HFFc6 (cell line): ENCODE measurements around the gene NOC2L. TPM values are rescaled to one million over a fixed set of nuclear protein-coding genes. Genes with fewer than 3 reads are reported as not detected.

Experiments
- DNase-seq: peaks from one replicate; pipeline ENCODE4 v3.0.0-alpha.2; 2018
- H3K27ac Mint-ChIP-seq: 2 replicates; pipeline ENCODE4 v1.8.0; 2020; ENCODE audit warnings: mild to moderate bottlenecking, mixed read lengths
- H3K27me3 Mint-ChIP-seq: 2 replicates; pipeline ENCODE4 v1.8.0; 2021; ENCODE audit warnings: mild to moderate bottlenecking, moderate library complexity, mixed read lengths; ENCODE audit not compliant: insufficient read depth
- H3K36me3 Mint-ChIP-seq: 2 replicates; pipeline ENCODE4 v1.8.0; 2021; ENCODE audit warnings: low read depth, mixed read lengths
- H3K4me1 Mint-ChIP-seq: 2 replicates; pipeline ENCODE4 v1.8.0; 2020; ENCODE audit warnings: low read depth, mixed read lengths
- H3K4me3 Mint-ChIP-seq: 2 replicates; pipeline ENCODE4 v1.8.0; 2020; ENCODE audit warnings: mild to moderate bottlenecking, moderate library complexity, mixed read lengths
- H3K9me3 Mint-ChIP-seq: 2 replicates; pipeline ENCODE4 v1.8.0; 2020; ENCODE audit warnings: mild to moderate bottlenecking, mixed read lengths
- total RNA-seq, 6 experiments: library from RNA; stranded (reverse); fragmentation: NEBNext Ultra II Directional; extraction: Animal tissue kit (Norgen Biotek cat#: 25700); gene quantifications; 2 replicates in 1 of 6; 3 replicates in 5 of 6; pipeline ENCODE4 v1.2.3, GENCODE V29; 2021
- TF ChIP-seq, protein P1 (sequence below): fragments of 200-600 bp; sonication (generic); IDR thresholded peaks from 2 replicates; pipeline ENCODE4 v1.5.0; 2021; ENCODE audit warnings: antibody characterized with exemption, mild to moderate bottlenecking

The NOC2L gene
- total RNA-seq, 6 experiments from 2014 or later = 112 to 142 (median 119) TPM

DNA sequence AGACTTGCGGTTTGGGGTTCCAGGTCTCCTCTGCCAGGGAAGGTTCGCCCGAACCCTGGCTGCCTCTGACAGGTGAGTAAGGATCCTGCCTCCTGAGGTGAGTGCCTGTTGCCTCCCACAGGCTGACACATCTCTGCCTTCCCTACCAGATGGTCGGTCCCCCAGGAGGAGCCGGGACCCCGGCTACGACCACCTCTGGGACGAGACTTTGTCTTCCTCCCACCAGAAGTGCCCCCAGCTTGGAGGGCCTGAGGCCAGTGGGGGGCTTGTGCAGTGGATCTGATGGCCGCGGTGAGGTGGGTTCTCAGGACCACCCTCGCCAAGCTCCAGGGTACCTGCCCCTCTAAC lies 15.2 kb upstream of the NOC2L start:
- H3K9me3 Mint-ChIP-seq = 0 out of 2 replicates have a peak, but pooled peaks cover 3% of the 10 kb centered on the region
- TF ChIP-seq, protein P1, sequence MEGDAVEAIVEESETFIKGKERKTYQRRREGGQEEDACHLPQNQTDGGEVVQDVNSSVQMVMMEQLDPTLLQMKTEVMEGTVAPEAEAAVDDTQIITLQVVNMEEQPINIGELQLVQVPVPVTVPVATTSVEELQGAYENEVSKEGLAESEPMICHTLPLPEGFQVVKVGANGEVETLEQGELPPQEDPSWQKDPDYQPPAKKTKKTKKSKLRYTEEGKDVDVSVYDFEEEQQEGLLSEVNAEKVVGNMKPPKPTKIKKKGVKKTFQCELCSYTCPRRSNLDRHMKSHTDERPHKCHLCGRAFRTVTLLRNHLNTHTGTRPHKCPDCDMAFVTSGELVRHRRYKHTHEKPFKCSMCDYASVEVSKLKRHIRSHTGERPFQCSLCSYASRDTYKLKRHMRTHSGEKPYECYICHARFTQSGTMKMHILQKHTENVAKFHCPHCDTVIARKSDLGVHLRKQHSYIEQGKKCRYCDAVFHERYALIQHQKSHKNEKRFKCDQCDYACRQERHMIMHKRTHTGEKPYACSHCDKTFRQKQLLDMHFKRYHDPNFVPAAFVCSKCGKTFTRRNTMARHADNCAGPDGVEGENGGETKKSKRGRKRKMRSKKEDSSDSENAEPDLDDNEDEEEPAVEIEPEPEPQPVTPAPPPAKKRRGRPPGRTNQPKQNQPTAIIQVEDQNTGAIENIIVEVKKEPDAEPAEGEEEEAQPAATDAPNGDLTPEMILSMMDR = no peak
- no peaks in the 10 kb centered on the region for H3K27me3 Mint-ChIP-seq
- no peak for DNase-seq
- no peaks in the 10 kb centered on the region for H3K36me3 Mint-ChIP-seq
- no peak overlapping the region for H3K27ac Mint-ChIP-seq
- no peaks in the 10 kb centered on the region for H3K4me1 Mint-ChIP-seq
- H3K4me3 Mint-ChIP-seq = no peak overlapping the region

DNA sequence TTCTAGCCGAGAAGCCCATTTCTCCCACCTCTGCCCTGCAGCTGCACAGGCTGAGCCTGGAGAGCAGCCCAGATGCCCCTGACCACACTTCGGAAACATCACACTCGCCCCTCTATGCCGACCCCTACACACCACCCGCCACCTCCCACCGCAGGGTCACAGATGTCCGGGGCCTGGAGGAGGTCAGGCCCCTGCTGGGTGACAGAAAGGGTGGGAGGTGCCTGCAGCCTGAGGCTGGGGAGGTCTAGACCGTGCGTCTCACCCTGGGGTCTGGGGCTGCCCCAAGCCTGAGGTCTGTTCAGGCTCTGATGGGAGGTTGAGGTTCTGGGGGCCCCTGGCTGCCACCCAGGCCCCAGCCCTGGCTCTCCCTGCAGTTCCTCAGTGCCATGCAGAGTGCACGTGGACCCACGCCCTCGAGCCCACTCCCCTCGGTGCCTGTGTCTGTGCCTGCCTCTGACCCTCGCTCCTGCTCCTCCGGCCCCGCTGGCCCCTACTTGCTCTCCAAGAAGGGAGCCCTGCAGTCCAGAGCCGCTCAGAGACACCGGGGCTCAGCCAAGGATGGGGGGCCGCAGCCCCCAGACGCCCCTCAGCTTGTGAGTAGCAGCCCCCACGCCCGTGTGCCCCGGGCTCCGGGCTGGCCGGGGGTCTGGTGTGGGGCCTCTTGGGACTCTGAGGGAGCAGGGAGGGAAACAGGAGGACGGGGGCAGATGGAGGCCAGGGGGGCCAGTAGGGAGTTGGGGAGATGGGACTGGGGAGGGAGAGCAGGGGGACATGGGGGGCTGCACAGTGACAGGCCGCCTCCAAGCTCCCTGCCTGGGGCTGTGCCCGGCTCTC lies 14.6 kb upstream of the NOC2L start:
- Mint-ChIP-seq H3K36me3 (no peaks in the 10 kb centered on the region), H3K4me3 (no peak overlapping the region), H3K4me1 (no peaks in the 10 kb centered on the region), H3K9me3 (0 out of 2 replicates have a peak, but pooled peaks cover 3% of the 10 kb centered on the region), H3K27ac (no peak overlapping the region), H3K27me3 (no peaks in the 10 kb centered on the region)
- TF ChIP-seq, protein P1 = no peak
- no peak for DNase-seq

DNA sequence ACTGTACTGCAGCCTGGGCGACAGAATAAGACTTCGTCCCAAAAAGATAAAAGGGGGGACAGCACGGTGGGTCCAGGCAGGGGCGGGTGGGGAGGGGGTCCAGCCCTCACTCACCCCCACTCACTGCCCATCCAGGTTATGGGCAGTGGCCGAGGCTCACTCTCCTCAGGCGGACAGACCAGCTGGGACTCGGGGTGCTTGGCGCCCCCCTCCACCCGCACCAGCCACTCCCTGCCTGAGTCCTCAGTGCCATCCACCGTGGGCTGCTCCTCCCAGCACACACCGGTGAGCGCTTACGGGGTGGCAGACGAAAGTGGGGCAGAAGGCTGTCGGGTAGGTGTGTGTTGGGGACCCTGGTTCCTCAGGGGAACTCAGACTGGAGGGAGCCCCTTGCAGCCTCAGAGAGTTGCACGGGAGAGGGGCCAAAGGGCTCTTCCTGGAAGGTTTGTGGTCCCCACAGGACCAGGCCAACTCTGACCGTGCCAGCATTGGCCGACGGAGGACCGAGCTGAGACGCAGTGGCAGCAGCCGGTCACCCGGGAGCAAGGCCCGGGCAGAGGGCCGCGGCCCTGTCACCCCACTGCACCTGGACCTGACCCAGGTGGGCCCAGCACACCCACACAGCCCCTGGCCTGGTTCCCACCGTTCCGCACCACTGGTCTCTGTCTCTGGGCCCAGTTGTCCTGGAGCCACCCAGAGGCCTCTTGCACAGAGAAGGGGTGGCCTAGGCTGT lies 13.8 kb upstream of the NOC2L start:
- no peaks in the 10 kb centered on the region for H3K36me3 Mint-ChIP-seq
- H3K27me3 Mint-ChIP-seq = no peaks in the 10 kb centered on the region
- DNase-seq = no peak
- H3K9me3 Mint-ChIP-seq = no peaks in the 10 kb centered on the region
- H3K4me3 Mint-ChIP-seq = no peak overlapping the region
- TF ChIP-seq, protein P1 = no peak
- no peaks in the 10 kb centered on the region for H3K4me1 Mint-ChIP-seq
- H3K27ac Mint-ChIP-seq = no peak overlapping the region

DNA sequence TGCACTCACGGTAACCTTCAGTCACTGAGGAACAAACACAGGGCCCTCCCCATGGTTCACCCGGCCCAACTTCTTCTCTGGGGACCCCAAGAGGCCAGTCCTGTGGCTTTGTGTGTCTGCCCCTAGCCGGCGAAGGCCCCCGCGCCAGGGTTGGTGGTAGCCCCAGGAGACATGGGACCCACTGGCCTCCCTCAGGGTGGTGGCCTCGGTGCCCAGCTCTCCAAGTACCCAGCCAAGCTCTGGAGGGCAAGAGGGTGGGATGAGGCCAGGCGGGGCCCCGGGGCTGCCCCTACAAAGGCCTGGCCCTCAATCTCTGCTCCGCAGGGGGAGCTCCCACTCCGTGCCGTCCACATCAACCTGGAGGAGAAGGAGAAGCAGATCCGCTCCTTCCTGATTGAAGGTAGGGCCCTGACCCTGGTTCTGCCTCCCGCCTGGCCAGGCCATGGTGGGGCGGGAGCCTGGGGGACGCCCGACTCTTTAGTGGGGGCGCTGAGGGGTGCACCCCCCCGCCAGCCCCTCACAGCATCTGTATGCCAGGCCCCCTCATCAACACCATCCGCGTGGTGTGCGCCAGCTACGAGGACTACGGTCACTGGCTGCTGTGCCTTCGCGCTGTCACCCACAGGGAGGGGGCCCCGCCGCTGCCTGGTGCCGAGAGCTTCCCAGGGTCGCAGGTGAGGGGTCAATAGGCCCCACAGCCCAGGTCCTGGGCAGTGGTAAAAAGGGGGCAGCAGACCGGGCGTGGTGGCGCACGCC lies 12.9 kb upstream of the NOC2L start:
- Mint-ChIP-seq H3K36me3 (no peaks in the 10 kb centered on the region), H3K27ac (no peak overlapping the region), H3K4me1 (no peaks in the 10 kb centered on the region), H3K9me3 (no peaks in the 10 kb centered on the region), H3K4me3 (no peak overlapping the region), H3K27me3 (no peaks in the 10 kb centered on the region)
- TF ChIP-seq, protein P1 = no peak
- no peak for DNase-seq

DNA sequence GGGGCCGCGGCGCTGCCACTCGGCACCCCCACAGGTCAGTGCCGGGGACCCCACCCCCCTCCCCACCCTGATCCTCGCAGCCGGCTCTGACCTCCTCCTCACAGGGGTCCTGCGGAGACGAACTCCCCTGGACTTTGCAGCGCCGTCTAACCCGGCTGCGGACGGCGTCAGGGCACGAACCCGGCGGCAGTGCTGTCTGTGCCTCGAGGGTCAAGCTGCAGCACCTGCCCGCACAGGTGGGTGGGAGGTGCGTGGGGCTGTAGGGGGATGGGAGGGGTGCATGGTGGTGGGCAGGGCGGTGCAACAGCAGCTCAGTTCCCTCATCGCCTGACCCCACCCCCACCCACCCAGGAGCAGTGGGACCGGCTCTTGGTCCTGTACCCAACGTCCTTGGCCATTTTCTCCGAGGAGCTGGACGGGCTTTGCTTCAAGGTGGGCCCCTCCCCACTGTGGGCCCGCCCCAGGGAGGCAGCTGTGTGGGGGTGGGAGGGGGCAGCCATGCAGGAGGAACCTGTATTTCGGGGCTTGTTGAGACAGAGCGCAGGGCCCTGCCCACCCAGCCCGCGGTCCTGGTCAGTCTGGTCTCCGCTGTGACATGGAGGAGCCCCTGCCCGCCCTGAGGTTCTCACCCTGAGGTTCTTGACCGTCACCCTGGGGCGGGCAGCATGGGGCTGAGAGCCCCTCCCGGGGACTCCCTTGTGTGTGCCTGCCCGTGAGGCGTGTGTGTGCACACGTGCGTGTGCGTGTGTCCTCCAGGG lies 12.1 kb upstream of the NOC2L start:
- H3K27ac Mint-ChIP-seq = no peak overlapping the region
- no peak overlapping the region for H3K4me3 Mint-ChIP-seq
- TF ChIP-seq, protein P1 = no peak
- no peaks in the 10 kb centered on the region for H3K9me3 Mint-ChIP-seq
- no peaks in the 10 kb centered on the region for H3K4me1 Mint-ChIP-seq
- DNase-seq = no peak
- no peaks in the 10 kb centered on the region for H3K36me3 Mint-ChIP-seq
- H3K27me3 Mint-ChIP-seq = no peaks in the 10 kb centered on the region
